HEK293T (cell line): Measurements from ENCODE around the gene TCIRG1.

ENCODE experiments used
- CTCF ChIA-PET: fragments of 350-600 bp; formaldehyde crosslinking; extraction: SDS; loops from one replicate; lab custom pipeline; 2021; ENCODE audit warnings: antibody characterized with exemption, inconsistent platforms; lab: Yijun Ruan, JAX
- POLR2A ChIA-PET: fragments of 350-600 bp; formaldehyde crosslinking; extraction: SDS; loops from one replicate; lab custom pipeline; 2020; ENCODE audit warnings: antibody characterized with exemption, inconsistent platforms; lab: Yijun Ruan, JAX
- DNase-seq: peaks from one replicate; pipeline ENCODE4 v3.0.0; 2012; ENCODE audit warnings: mixed read lengths; ENCODE audit errors: extremely low spot score
- ARNT ChIP-seq: fragments of 450-650 bp; IDR thresholded peaks from 2 replicates; pipeline ENCODE4 v1.6.1; 2017; ENCODE audit warnings: mild to moderate bottlenecking
- BHLHE40 ChIP-seq: fragments of 450-650 bp; IDR thresholded peaks from 2 replicates; pipeline ENCODE4 v1.6.1; 2016; ENCODE audit warnings: mild to moderate bottlenecking, moderate library complexity, borderline replicate concordance
- CTBP1 ChIP-seq: fragments of 450-650 bp; IDR thresholded peaks from 2 replicates; pipeline ENCODE4 v1.6.1; 2016; ENCODE audit warnings: borderline replicate concordance
- ELF4 ChIP-seq: fragments of 450-650 bp; IDR thresholded peaks from 2 replicates; pipeline ENCODE4 v1.6.1; 2017; ENCODE audit warnings: antibody characterized with exemption
- FOXA1 ChIP-seq: fragments of 450-650 bp; IDR thresholded peaks from 2 replicates; pipeline ENCODE4 v1.6.1; 2016; ENCODE audit warnings: mild to moderate bottlenecking
- FOXK2 ChIP-seq: fragments of 450-650 bp; IDR thresholded peaks from 2 replicates; pipeline ENCODE4 v1.6.1; 2016; ENCODE audit warnings: mild to moderate bottlenecking
- FOXM1 ChIP-seq: fragments of 450-650 bp; IDR thresholded peaks from 2 replicates; pipeline ENCODE4 v1.6.1; 2017; ENCODE audit warnings: mild to moderate bottlenecking, borderline replicate concordance
- HDGF ChIP-seq: fragments of 450-650 bp; IDR thresholded peaks from 2 replicates; pipeline ENCODE4 v1.6.1; 2017; ENCODE audit warnings: antibody characterized with exemption, borderline replicate concordance
- L3MBTL2 ChIP-seq: fragments of 450-650 bp; conservative IDR thresholded peaks from 2 replicates; pipeline ENCODE4 v1.6.1; 2016; ENCODE audit warnings: mild to moderate bottlenecking
- LEF1 ChIP-seq: fragments of 450-650 bp; IDR thresholded peaks from 2 replicates; pipeline ENCODE4 v1.6.1; 2017; ENCODE audit warnings: mild to moderate bottlenecking, borderline replicate concordance
- NFRKB ChIP-seq: fragments of 450-650 bp; IDR thresholded peaks from 2 replicates; pipeline ENCODE4 v1.6.1; 2016; ENCODE audit warnings: mild to moderate bottlenecking, moderate library complexity
- PKNOX1 ChIP-seq: fragments of 450-650 bp; IDR thresholded peaks from 2 replicates; pipeline ENCODE4 v1.6.1; 2016
- SP1 ChIP-seq: fragments of 450-650 bp; IDR thresholded peaks from 2 replicates; pipeline ENCODE4 v1.6.1; 2017
- SUZ12 ChIP-seq: fragments of 450-650 bp; IDR thresholded peaks from 2 replicates; pipeline ENCODE4 v1.6.1; 2016; ENCODE audit warnings: mild to moderate bottlenecking
- TARDBP ChIP-seq: fragments of 450-650 bp; IDR thresholded peaks from 2 replicates; pipeline ENCODE4 v1.6.1; 2016
- ZNF384 ChIP-seq: fragments of 450-650 bp; IDR thresholded peaks from 2 replicates; pipeline ENCODE4 v1.6.1; 2016

The TCIRG1 gene

DNA sequence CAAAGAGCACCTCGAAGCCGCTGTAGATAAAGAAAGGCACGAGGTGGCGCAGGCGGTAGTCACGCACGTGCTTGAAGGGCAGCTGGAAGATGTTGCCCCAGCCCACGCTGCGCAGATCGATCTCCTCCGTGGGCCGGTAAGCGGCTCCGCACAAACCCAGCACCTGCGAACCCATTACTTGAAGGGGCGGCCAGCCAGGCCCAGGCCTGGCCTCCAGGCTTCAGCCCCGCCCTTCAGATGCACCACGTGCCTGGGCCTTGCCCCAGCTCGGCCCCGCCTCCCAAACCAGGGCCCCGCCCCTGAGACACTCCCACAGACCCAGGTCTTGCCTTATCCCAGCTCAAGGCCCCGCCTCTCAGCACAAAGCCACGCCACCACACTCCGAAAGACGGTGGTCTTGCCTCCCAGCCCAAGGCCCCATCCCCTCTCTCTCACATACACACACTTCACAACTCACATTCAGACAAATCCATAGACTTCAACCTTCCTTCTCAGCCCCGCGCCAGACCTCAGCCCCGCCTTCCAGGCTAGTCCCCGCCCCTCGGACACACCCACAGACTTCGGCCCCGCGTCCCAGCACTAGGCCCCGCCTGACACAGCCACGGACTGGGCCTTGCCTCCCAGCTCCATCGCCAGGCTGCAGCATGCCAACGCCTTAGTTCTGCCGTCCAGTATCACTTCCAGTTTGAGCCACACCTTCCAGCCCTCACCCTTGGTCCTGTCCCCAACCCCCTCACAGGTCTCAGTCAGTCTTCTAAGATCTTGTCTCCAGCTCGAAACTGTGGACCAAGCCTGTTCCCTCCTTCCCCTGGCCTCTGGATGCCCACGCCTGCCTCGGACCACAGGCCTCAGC lies 42.0 kb upstream of the TCIRG1 start:
- DNase-seq = peak; percentile 93
- POLR2A ChIA-PET = interaction anchor here (1.0 kb wide), 1 partner anchor 41 kb away, joined by 3 read pairs; no protein-coding TSS in a partner anchor
- CTCF ChIA-PET = interaction anchor here (0.9 kb wide), 1 partner anchor 41 kb away, joined by 3 read pairs; no protein-coding TSS in a partner anchor
- TF ChIP-seq HDGF = 0 out of 2 replicates have a peak, but pooled peaks have one; percentile 56
- no peak for TF ChIP-seq NFRKB
- peak; percentile 77 for TF ChIP-seq SP1
- TF ChIP-seq SUZ12 = no peak
- TF ChIP-seq L3MBTL2 = peak; percentile 89

DNA sequence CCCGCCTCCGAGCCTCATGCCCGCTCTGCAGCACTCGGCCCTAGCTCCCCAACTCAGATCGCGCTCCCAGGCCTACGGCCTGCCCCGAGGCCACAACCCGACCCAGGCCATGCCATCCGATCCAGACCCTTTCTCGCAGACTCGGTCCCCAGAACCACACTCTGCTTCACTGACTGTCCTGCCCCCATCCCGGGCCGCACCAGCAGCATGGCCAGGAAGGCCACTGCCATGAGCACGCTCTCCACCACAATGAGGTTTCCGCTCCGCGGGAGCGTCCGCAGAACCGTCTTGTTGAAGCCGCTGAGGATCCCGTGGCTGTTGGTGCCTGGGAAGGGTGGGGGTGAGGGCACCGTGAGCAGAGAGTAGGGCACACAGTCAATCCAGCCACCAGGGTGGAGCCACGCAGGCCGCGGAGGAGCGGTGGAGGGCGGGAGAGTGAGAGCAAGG lies 41.3 kb upstream of the TCIRG1 start:
- DNase-seq = no peak
- ChIA-PET POLR2A (no interaction called here), CTCF (no interaction called here)
- TF ChIP-seq ELF4 = no peak
- no peak for TF ChIP-seq FOXA1
- TF ChIP-seq CTBP1 = no peak

- CTCF ChIA-PET = no interaction called here
Measured at GRCh38 chr11:67998150-67999045, 40.4 kb upstream of the TCIRG1 start.

GRCh38 chr11:67999201-67999629 lies 39.6 kb upstream of the TCIRG1 start:
- POLR2A ChIA-PET = no interaction called here
- no peak for DNase-seq

More at GRCh38 chr11:67998150-67999045, 40.4 kb upstream of the TCIRG1 start:
- no peak for DNase-seq
- TF ChIP-seq BHLHE40 (no peak), NFRKB (no peak), PKNOX1 (no peak), FOXA1 (no peak), L3MBTL2 (no peak), ZNF384 (no peak), ELF4 (no peak), ARNT (no peak), SUZ12 (no peak)
- POLR2A ChIA-PET = no interaction called here

DNA sequence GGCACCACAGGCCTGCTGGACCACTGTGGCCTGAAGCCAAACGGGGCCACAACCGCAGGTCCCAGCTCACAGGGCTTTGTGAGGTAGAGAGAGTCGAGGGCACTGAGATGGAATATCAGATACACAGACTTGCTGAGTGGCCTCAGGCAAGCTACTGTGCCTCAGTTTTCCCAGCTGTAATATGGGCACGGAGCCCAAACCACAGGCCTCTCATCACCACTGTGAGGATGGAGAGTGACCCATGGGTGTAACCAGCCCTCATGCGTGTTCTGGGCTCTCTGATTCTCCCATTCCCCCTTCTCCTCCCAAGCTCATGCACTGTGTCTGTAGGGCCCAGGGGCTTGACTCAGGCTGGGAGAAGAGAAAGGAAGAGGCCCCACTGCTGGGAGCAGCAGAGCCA lies 39.1 kb upstream of the TCIRG1 start:
- TF ChIP-seq TARDBP = no peak
- no peak for TF ChIP-seq ZNF384
- TF ChIP-seq BHLHE40 = no peak
- TF ChIP-seq LEF1 = no peak
- no peak for TF ChIP-seq HDGF
- TF ChIP-seq FOXM1 = no peak
- TF ChIP-seq ELF4 = no peak
- no peak for TF ChIP-seq L3MBTL2
- no peak for TF ChIP-seq FOXK2
- no peak for TF ChIP-seq FOXA1
- TF ChIP-seq PKNOX1 = no peak
- TF ChIP-seq SP1 = no peak
- TF ChIP-seq ARNT = no peak
- TF ChIP-seq NFRKB = no peak
- TF ChIP-seq SUZ12 = no peak
- no peak for TF ChIP-seq CTBP1
- ChIA-PET CTCF (no interaction called here), POLR2A (no interaction called here)
- DNase-seq = no peak

More at GRCh38 chr11:67999201-67999629, 39.6 kb upstream of the TCIRG1 start:
- CTCF ChIA-PET = no interaction called here
- no peak for TF ChIP-seq NFRKB
- TF ChIP-seq TARDBP = no peak
- no peak for TF ChIP-seq BHLHE40
- TF ChIP-seq CTBP1 = no peak
- TF ChIP-seq SUZ12 = no peak
- no peak for TF ChIP-seq LEF1
- TF ChIP-seq SP1 = no peak
- TF ChIP-seq HDGF = no peak
- no peak for TF ChIP-seq L3MBTL2
- no peak for TF ChIP-seq FOXK2
- TF ChIP-seq PKNOX1 = no peak
- no peak for TF ChIP-seq ARNT
- no peak for TF ChIP-seq FOXM1
- TF ChIP-seq ELF4 = no peak
- TF ChIP-seq FOXA1 = no peak

DNA sequence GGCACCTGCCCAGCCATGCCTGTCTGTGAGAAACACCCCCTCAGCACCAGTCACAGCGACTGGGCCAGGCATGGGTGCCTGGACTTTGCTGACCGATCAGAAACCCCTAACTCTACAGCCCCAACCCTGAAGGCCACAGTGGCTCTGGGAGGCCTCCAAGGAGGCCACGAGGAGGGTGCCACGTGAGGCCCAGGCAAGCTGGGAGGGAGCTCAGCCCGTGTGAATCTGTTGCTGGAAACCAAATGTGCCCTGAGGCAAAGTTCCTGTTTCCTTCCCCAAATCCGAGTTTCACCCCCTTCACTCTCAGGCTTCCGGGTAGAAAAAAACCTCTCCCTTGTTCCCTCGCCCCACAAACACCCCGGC lies 36.3 kb upstream of the TCIRG1 start:
- POLR2A ChIA-PET = no interaction called here
- no peak for TF ChIP-seq FOXK2
- no peak for TF ChIP-seq L3MBTL2
- TF ChIP-seq ZNF384 = no peak
- no peak for TF ChIP-seq FOXM1
- no peak for TF ChIP-seq SUZ12
- TF ChIP-seq NFRKB = no peak
- no peak for TF ChIP-seq CTBP1
- no peak for TF ChIP-seq LEF1
- no peak for TF ChIP-seq TARDBP
- TF ChIP-seq ARNT = no peak
- no peak for TF ChIP-seq FOXA1
- TF ChIP-seq BHLHE40 = no peak
- TF ChIP-seq HDGF = no peak
- no peak for TF ChIP-seq PKNOX1
- TF ChIP-seq ELF4 = no peak
- CTCF ChIA-PET = no interaction called here
- DNase-seq = no peak
